Activated T-cell treated with anti-CD3 and anti-CD28 coated beads, Interleukin-2, amount 50 U/mL, for 4 hours (primary cell): ENCODE data around the gene SSH2. TPM values are rescaled to one million over a fixed set of nuclear protein-coding genes. Genes with fewer than 3 reads are reported as not detected.
"Not testable (repeated sequence)": the region's sequence is repeated elsewhere in the genome, so short reads cannot be mapped to it uniquely, and the experiment has no call there.

Experiments used
- ATAC-seq, 2 donors: fragments of 200-7000 bp; cut with Tn5 transposase; one replicate each; pipeline ENCODE4 v1.10.0; 2021
- DNase-seq: peaks from one replicate; pipeline ENCODE4 v3.0.0-alpha.2; 2020
- H3K27me3 Mint-ChIP-seq: one replicate; pipeline ENCODE4 v1.8.0; 2021; ENCODE audit warnings: low read depth, mixed read lengths
- H3K36me3 Mint-ChIP-seq: one replicate; pipeline ENCODE4 v1.8.0; 2022; ENCODE audit warnings: mixed read lengths; ENCODE audit not compliant: insufficient read depth
- H3K4me1 Mint-ChIP-seq: one replicate; pipeline ENCODE4 v1.8.0; 2021; ENCODE audit warnings: low read depth, mixed read lengths
- H3K4me3 Mint-ChIP-seq: one replicate; pipeline ENCODE4 v1.8.0; 2021; ENCODE audit warnings: mild to moderate bottlenecking, moderate library complexity, mixed read lengths
- H3K9me3 Mint-ChIP-seq: one replicate; pipeline ENCODE4 v1.8.0; 2021; ENCODE audit warnings: mixed read lengths
- total RNA-seq, 3 donors: library from RNA; stranded (reverse); gene quantifications; one replicate each; pipeline ENCODE4 v1.2.1, GENCODE V29; 2021

The SSH2 gene
- total RNA-seq, 3 donors from 2014 or later = 25.0 to 27.0 (median 25.9) TPM

DNA sequence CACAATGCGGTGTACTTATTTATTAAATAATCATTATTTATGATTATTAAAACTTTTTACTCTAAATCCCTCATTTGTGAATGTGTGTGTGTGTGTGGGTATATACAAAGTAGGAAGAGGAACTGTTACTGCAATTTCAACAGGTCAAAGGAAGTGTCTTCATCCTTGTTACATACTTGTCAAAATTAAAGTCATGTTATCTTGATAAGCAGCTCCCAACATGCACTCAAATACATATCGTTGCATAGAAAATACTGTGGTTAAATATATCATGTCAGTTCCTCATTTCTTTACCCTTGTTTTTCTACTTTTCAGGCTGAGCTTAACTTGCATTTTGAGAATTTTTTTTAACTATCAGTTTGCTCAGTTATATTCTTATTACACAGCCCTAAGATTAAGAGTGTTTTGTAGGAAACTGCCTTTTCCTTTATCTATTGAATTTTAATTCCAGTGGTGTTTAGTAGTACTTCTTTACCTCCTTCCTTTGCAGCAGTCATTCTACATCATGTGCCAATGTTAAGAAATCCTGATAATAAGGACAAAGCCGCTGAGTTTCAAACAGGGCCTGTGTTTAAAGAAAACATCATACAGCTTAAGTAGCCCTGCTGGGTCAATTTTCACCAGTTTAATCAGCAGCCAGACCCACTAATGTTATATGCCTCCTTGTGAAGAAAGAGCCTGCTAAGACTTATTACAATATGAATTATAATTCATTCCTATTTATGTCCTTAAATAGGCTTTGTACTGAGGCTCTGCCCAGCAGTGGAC, 18.6 kb upstream of the SSH2 start:
- Mint-ChIP-seq H3K4me1 (no peaks in the 10 kb centered on the region), H3K27me3 (no peaks in the 10 kb centered on the region), H3K9me3 (peaks cover 7% of the 10 kb centered on the region), H3K36me3 (peaks cover 1% of the 10 kb centered on the region), H3K4me3 (no peak overlapping the region)
- ATAC-seq = no peak
- DNase-seq = no peak

DNA sequence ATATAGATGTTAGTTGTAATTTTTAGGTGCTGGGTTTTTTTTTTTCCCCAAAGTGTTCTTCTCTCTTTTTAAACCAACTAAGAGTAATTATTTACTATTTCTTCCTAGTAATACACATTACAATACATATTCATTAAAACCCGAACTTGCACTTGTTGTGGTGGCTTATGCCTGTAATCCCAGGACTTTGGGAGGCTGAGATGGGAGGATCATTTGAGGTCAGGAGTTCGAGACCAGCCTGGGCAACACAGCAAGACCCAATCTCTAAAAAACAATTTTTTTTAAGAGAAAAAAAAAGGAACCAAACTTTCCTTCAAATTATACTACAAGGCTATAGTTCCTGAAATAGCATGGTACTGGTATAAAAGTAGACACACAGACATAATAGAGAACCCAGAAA, 15.3 kb upstream of the SSH2 start:
- Mint-ChIP-seq H3K27me3 (no peaks in the 10 kb centered on the region), H3K9me3 (no peaks in the 10 kb centered on the region)

DNA sequence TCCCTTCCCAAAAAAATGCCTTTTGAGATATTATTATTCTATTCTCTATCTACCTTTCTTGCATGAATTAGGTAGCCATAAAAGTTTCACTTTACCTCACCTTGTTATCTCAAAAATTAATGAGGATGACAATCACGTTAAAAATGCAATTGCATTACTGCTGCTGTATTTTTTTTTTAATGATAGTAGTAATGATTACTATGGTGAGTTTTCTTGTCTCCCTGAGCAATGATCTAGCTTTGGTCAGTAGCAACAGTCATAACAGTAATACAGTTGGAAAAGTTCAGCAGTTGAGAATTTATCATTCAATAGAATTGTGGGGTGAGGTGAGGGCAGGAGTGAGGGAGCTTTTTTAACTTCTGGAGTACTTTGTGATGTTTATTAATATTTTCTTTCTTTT, 11.3 kb upstream of the SSH2 start, which contains the start of gene EFCAB5:
EFCAB5 (plus strand) TSS at position 301 of the 400 bp plus-strand sequence. CDS start 163 bp downstream, outside the sequence.
- Mint-ChIP-seq H3K36me3 (no peaks in the 10 kb centered on the region), H3K4me3 (no peak within 1 kb of the TSS), H3K9me3 (no peaks in the 10 kb centered on the region), H3K27me3 (no peaks in the 10 kb centered on the region), H3K4me1 (no peaks in the 10 kb centered on the region)
- no peak for ATAC-seq
- no peak for DNase-seq

More for the DNA sequence above, 15.3 kb upstream of the SSH2 start:
- ATAC-seq = no peak
- Mint-ChIP-seq H3K4me1 (no peaks in the 10 kb centered on the region), H3K36me3 (no peaks in the 10 kb centered on the region), H3K4me3 (no peak overlapping the region)
- no peak for DNase-seq

DNA sequence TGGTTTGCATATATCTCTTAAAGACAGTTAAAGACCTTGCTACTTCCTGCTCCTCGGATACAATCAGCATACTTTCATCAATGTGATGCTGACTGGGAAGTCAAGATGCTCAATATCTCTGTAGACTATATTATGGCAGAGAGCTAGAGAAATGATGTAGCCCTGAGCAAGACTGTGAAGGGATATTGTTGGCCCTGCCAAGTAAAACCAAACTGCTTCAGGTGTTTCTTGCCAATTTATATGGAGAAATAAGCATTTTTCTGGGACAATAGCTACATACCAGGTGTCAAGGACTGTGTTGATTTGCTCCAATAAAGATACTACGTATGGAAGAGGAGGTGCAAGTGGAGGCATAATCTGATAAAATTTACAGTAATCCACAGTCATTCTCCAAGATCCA, 6.7 kb upstream of the SSH2 start:
- no peaks in the 10 kb centered on the region for H3K27me3 Mint-ChIP-seq
- no peak for ATAC-seq
- no peaks in the 10 kb centered on the region for H3K9me3 Mint-ChIP-seq

DNA sequence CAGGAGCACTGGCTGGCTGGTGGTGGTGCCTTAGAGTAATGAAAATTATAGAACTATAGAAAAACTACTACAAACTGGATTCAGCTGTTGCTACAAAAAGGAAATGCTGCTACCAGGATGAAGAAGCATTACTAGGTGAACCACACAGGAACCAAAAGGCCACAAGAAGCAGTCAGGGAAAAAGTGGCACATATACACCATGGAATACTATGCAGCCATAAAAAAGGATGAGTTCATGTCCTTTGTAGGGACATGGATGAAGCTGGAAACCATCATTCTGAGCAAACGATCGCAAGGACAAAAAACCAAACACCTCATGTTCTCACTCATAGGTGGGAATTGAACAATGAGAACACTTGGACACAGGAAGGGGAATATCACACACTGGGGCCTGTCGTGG, 5.9 kb upstream of the SSH2 start:
- H3K36me3 Mint-ChIP-seq, H3K27me3 Mint-ChIP-seq, ATAC-seq, H3K9me3 Mint-ChIP-seq, H3K4me3 Mint-ChIP-seq, H3K4me1 Mint-ChIP-seq, DNase-seq: not testable (repeated sequence)

More for the DNA sequence above, 6.7 kb upstream of the SSH2 start:
- H3K4me3 Mint-ChIP-seq = no peak overlapping the region
- DNase-seq = no peak
- H3K4me1 Mint-ChIP-seq = no peaks in the 10 kb centered on the region
- H3K36me3 Mint-ChIP-seq = no peaks in the 10 kb centered on the region

DNA sequence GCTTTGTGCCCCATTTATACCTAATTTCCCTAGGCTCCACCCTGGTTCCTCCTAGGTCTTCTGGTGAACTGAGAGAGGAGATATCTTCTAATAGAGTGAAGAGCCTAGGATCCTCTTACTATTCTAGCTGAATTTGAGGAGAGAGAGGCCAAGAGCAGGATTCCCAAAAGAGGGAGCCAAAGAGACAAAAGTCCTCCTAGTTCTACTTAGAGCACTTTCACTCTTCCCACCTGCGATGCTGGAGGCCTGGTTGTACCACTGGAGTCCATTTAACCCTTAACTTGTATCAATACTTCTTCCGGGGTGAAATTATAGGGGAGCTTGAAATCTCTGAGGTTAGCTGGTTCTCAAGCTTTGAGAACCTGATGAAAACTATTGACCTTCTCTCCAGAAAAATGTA, 3.4 kb upstream of the SSH2 start:
- ATAC-seq = no peak
- DNase-seq = no peak
- no peaks in the 10 kb centered on the region for H3K9me3 Mint-ChIP-seq

DNA sequence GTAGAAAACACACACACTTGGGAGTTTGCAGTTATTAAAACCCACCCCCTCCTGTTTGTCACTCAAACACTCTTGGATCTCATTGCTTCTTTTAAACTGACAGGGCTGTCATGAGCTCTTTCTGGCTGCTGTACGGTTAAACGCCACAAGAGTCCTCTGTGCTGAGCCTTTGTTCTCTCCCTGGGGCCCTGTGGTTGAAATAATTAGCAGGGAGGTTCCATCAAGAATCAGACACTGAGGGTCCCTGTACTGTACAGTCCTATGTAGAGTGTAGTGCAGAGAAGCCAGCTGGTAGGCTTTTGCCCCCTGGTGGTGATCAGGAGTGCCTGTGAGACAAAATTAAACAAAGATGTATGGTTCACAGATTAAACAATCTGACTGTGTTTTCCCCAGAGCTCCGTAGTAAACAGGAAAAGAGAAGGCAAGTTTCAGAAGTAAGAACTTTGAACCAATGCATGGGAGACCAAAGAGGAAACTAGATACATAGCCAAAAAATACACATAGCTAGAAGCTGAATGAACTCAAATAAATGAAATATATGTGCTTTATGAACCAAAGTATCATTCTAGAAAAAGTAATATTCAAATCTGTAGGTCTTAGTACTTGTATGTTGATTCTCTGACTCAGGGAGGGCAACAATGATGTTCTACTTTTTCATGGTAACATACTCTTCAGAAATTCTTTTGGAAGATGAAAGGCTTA, 1.4 kb upstream of the SSH2 start:
- ATAC-seq = peak; percentile 52 to 53
- peaks cover 2% of the 10 kb centered on the region for H3K36me3 Mint-ChIP-seq
- H3K4me3 Mint-ChIP-seq = no peak overlapping the region
- H3K9me3 Mint-ChIP-seq = no peaks in the 10 kb centered on the region
- DNase-seq = peak; percentile 55
- peaks cover 27% of the 10 kb centered on the region for H3K4me1 Mint-ChIP-seq
- H3K27me3 Mint-ChIP-seq = no peaks in the 10 kb centered on the region

More for the DNA sequence above, 3.4 kb upstream of the SSH2 start:
- no peak overlapping the region for H3K4me3 Mint-ChIP-seq
- H3K4me1 Mint-ChIP-seq = peaks cover 9% of the 10 kb centered on the region
- H3K27me3 Mint-ChIP-seq = no peaks in the 10 kb centered on the region
- no peaks in the 10 kb centered on the region for H3K36me3 Mint-ChIP-seq

DNA sequence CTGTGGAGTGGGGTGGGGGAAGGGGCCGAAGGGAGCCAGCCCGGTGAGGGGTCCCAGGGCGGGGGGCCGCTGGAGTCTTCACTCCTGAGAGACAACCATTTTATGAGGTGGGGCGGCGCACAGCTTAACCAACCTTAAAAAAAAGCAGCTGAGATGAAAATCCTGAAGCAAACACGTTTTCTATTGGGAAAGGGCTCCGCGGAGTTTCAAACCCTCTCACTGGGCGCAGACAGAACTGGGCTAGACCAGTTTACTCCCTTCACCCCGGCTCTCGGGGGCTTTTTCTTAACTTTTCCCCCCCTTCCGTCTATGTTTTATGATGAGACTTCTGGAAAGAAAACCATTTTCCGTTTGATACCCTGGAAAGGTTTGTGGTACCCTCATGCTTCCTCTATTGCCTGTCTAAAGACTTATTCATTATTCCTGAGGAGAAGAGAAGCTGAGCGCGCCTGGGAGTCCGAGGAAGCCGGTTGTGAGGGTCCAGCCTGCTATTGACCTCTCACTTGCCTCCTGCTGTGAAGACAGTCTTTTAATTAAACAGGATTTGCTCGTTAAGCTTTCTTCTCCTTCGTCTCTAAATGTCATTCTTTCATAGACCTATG, 482 bp upstream of the SSH2 start:
- H3K36me3 Mint-ChIP-seq = peaks cover 2% of the 10 kb centered on the region
- no peak overlapping the region for H3K4me3 Mint-ChIP-seq
- ATAC-seq (peak; percentile 23 to 29), DNase-seq (no peak)
- no peaks in the 10 kb centered on the region for H3K27me3 Mint-ChIP-seq
- no peaks in the 10 kb centered on the region for H3K9me3 Mint-ChIP-seq
- H3K4me1 Mint-ChIP-seq = peaks cover 27% of the 10 kb centered on the region

DNA sequence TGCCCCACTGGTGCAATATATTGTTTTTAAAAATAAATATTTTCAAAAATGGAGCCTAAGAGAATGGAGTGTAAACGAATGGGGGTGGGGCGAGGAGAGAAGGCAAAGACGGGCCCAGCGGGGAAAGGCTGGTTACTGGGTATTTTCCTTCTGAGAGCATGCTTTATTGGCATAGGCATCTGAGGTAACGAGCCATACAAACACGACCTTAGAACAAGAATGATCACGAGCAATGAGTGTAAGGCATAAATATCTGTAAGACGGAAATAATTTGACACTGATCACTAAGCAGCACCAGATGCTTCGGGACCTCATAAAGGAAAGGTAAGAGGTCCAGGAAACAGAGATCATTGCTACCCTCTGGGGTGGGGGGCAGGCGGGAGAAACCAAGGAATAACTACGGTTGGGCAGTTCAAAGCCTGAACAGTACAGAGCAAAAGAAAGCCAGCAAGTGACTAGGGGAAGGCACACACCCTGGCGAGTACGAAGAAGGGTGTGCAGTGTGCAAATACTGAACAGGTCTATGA, 959 bp downstream of the SSH2 start:
- H3K4me3 Mint-ChIP-seq = no peak overlapping the region
- peaks cover 27% of the 10 kb centered on the region for H3K4me1 Mint-ChIP-seq
- no peaks in the 10 kb centered on the region for H3K27me3 Mint-ChIP-seq
- DNase-seq (no peak), ATAC-seq (no peak)
- peaks cover 2% of the 10 kb centered on the region for H3K36me3 Mint-ChIP-seq
- H3K9me3 Mint-ChIP-seq = no peaks in the 10 kb centered on the region

DNA sequence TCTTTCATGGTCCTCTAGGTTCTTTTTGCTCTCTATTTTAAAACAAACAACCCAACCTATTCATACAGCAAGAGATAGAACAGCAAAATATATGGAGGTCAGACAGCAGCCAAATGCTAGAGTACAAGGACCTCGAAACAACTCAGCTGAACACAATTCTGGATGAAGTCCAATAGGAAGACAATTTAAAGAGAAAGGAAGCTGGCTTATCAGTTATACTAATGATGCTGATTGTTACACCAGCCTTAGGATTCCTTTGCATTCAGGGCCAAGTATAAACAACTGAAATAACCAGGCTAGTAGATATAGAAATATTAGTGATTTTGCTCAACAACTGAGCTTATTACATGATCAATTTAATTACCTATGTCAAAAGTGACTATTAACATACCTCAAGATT, 2.5 kb downstream of the SSH2 start:
- no peak overlapping the region for H3K4me3 Mint-ChIP-seq
- DNase-seq = no peak
- no peaks in the 10 kb centered on the region for H3K9me3 Mint-ChIP-seq
- no peaks in the 10 kb centered on the region for H3K27me3 Mint-ChIP-seq
- peaks cover 27% of the 10 kb centered on the region for H3K4me1 Mint-ChIP-seq
- peaks cover 2% of the 10 kb centered on the region for H3K36me3 Mint-ChIP-seq
- ATAC-seq = no peak

DNA sequence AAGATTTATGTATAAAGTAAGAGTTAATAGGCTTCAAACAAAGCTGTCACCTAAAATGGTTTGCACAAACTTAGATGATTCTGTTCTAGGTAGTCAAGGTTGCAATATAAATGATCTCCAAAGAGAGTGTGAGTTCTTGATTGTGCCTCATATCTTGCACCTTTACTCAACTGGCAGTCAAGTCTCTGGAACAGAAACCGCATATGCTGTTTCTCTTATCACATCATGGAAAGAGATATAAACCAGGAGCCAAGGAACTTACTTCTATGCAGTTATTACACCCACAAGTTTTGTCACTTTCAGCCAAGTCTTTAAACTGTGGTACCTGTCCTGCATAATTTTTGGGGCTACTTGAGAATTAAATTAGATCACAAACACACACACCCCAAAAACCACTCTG, 5.2 kb downstream of the SSH2 start:
- ATAC-seq (no peak), DNase-seq (no peak)
- Mint-ChIP-seq H3K4me3 (no peak overlapping the region), H3K36me3 (peaks cover 8% of the 10 kb centered on the region), H3K27me3 (no peaks in the 10 kb centered on the region), H3K9me3 (no peaks in the 10 kb centered on the region), H3K4me1 (peaks cover 31% of the 10 kb centered on the region)

DNA sequence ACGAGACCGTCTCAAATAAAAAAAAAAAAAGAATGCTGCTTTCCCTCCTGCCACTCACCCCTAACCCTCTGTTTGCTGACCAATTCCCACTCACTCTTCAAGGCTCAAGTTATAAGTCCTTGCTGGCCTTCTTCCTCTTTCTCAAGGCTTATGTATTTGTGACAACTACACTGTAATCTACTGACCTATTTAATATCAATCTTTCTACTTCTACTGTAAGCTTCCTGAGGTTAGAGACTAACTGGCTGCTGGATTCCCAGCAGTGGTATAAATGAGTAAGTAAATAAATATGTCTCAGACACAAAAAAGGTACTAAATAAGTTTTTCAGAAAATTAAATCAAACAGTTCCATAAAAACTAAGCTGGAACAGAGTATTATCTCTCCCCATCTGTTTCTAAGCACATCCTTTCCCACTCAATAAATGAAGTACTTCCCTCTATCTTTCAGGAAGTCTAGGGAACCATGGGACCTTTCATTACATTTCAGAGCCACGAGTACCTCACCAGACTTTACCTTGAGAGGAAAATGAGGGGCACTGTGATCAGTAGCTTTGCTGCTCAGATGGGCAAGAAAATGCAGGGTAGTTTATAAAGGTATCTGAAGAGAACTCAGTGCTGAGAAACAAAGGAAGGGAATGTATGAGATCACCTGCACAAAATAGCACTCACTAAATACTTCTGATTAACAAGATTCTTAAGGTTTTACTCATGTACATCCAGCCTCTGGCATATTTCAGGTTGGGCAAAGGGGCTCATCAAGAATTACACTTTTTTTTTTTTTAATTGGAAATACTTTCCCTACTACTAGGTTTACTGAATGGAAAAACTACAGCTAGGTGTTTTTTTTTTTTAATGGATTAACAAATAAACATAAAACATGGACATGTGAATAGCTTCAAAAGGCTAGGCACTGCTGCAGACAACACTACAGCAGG, 10.8 kb downstream of the SSH2 start:
- Mint-ChIP-seq H3K9me3 (no peaks in the 10 kb centered on the region), H3K36me3 (peaks cover 6% of the 10 kb centered on the region), H3K4me3 (no peak overlapping the region), H3K27me3 (no peaks in the 10 kb centered on the region), H3K4me1 (peaks cover 23% of the 10 kb centered on the region)
- ATAC-seq (no peak), DNase-seq (no peak)

DNA sequence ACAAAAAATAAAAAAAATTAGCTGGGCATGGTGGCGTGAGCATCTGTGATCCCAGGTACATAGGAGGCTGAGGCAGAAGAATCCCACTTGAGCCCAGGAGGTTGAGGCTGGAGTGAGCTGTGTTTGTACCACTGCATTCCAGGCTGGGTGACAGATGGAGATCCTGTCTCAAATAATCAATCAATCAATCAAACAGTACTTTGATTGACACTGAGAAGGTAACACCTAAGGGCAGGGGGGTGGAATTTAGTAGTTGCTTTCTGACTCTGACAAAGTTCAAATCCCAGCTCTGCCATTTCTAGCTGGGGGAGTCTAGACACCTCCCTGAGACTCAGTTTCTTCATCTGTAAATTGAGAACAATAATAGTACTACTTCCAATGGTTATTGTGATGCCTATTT, 12.0 kb downstream of the SSH2 start:
- DNase-seq (no peak), ATAC-seq (no peak)
- Mint-ChIP-seq H3K4me1 (peaks cover 23% of the 10 kb centered on the region), H3K9me3 (no peaks in the 10 kb centered on the region), H3K27me3 (no peaks in the 10 kb centered on the region), H3K4me3 (no peak overlapping the region), H3K36me3 (peaks cover 6% of the 10 kb centered on the region)
